HepG2 (cell line): ENCODE data around the gene MDP1. TPM values are rescaled to one million over a fixed set of nuclear protein-coding genes. Genes with fewer than 3 reads are reported as not detected.

Experiments
- ATM ChIP-seq: fragments of 450-650 bp; IDR thresholded peaks from 2 replicates; pipeline ENCODE4 v1.7.1; 2017; ENCODE audit warnings: mild to moderate bottlenecking, borderline replicate concordance
- GATAD2A ChIP-seq: IDR thresholded peaks from 2 replicates; pipeline ENCODE4 v1.6.1; 2016
- HMG20A ChIP-seq: IDR thresholded peaks from 2 replicates; pipeline ENCODE4 v1.6.1; 2016; ENCODE audit warnings: borderline replicate concordance
- HNF4G ChIP-seq, 2 experiments: sonication (generic) in 1 of 2; formaldehyde crosslinking in 1 of 2; IDR thresholded peaks; 2 replicates each; pipeline versions ENCODE4 v1.4.0 to v1.6.1; 2011 to 2020; ENCODE audit warnings: borderline replicate concordance in 2 of 2, low read depth in 2 of 2, mild to moderate bottlenecking in 2 of 2, low read length in 1 of 2, missing genetic modification reagents in 1 of 2, moderate library complexity in 1 of 2
- JUN ChIP-seq: sonication (generic); formaldehyde crosslinking; IDR thresholded peaks from 2 replicates; pipeline ENCODE4 v1.4.0; 2020; ENCODE audit warnings: mild to moderate bottlenecking, missing genetic modification reagents
- MATR3 ChIP-seq: sonication (generic); formaldehyde crosslinking; IDR thresholded peaks from 2 replicates; pipeline ENCODE4 v1.4.0; 2020; ENCODE audit warnings: missing genetic modification reagents
- NCOA5 ChIP-seq: sonication (generic); formaldehyde crosslinking; IDR thresholded peaks from 2 replicates; pipeline ENCODE4 v1.4.0; 2020; ENCODE audit warnings: missing genetic modification reagents
- NCOR1 ChIP-seq: fragments of 200-600 bp; sonication (generic); IDR thresholded peaks from 2 replicates; pipeline ENCODE4 v1.7.0; 2017; ENCODE audit warnings: antibody characterized with exemption, low read length, borderline replicate concordance
- NFE2 ChIP-seq: sonication (generic); formaldehyde crosslinking; IDR thresholded peaks from 2 replicates; pipeline ENCODE4 v1.4.0; 2020; ENCODE audit warnings: missing genetic modification reagents
- PHF8 ChIP-seq: sonication (generic); formaldehyde crosslinking; IDR thresholded peaks from 2 replicates; pipeline ENCODE4 v1.5.0; 2020; ENCODE audit warnings: missing genetic modification reagents
- PTBP1 ChIP-seq: fragments of 200-400 bp; formaldehyde crosslinking; IDR thresholded peaks from 2 replicates; pipeline ENCODE4 v1.6.1; 2018; ENCODE audit warnings: low read length, low read depth; ENCODE audit not compliant: poor library complexity, severe bottlenecking
- RBAK ChIP-seq: sonication (generic); formaldehyde crosslinking; IDR thresholded peaks from 2 replicates; pipeline ENCODE4 v1.5.1; 2020; ENCODE audit warnings: mild to moderate bottlenecking, missing genetic modification reagents
- SAFB2 ChIP-seq: sonication (generic); formaldehyde crosslinking; IDR thresholded peaks from 2 replicates; pipeline ENCODE4 v1.5.1; 2020; ENCODE audit warnings: missing genetic modification reagents, low read depth, mild to moderate bottlenecking, borderline replicate concordance
- TCF7L2 ChIP-seq: IDR thresholded peaks from 2 replicates; pipeline ENCODE4 v1.6.1; 2011; ENCODE audit warnings: mild to moderate bottlenecking, low read depth, low read length, moderate library complexity
- U2AF1 ChIP-seq: fragments of 200-400 bp; formaldehyde crosslinking; optimal IDR thresholded peaks from 2 replicates; pipeline ENCODE3; 2017; ENCODE audit warnings: mild to moderate bottlenecking, low read depth, low read length
- ZBTB3 ChIP-seq: sonication (generic); formaldehyde crosslinking; IDR thresholded peaks from 2 replicates; pipeline ENCODE4 v1.4.0; 2020; ENCODE audit warnings: low read depth, mild to moderate bottlenecking, moderate library complexity, missing genetic modification reagents, borderline replicate concordance
- ZFYVE20 ChIP-seq: sonication (generic); formaldehyde crosslinking; IDR thresholded peaks from 2 replicates; pipeline ENCODE4 v1.8.0; 2023; ENCODE audit warnings: low read depth, mild to moderate bottlenecking, moderate library complexity, missing genetic modification reagents, borderline replicate concordance
- ZMAT3 ChIP-seq: sonication (generic); formaldehyde crosslinking; conservative IDR thresholded peaks from 2 replicates; pipeline ENCODE4 v1.7.0; 2021; ENCODE audit warnings: missing genetic modification reagents
- ZNF234 ChIP-seq: sonication (generic); formaldehyde crosslinking; conservative IDR thresholded peaks from 2 replicates; pipeline ENCODE4 v1.5.1; 2020; ENCODE audit warnings: mild to moderate bottlenecking, missing genetic modification reagents
- ZNF326 ChIP-seq: sonication (generic); formaldehyde crosslinking; IDR thresholded peaks from 2 replicates; pipeline ENCODE4 v1.4.0; 2020; ENCODE audit warnings: missing genetic modification reagents, borderline replicate concordance
- ZNF333 ChIP-seq: sonication (generic); formaldehyde crosslinking; IDR thresholded peaks from 2 replicates; pipeline ENCODE4 v1.4.0; 2020; ENCODE audit warnings: mild to moderate bottlenecking, missing genetic modification reagents, borderline replicate concordance
- ZNF432 ChIP-seq: sonication (generic); formaldehyde crosslinking; IDR thresholded peaks from 2 replicates; pipeline ENCODE4 v1.5.0; 2020; ENCODE audit warnings: missing genetic modification reagents, mild to moderate bottlenecking, borderline replicate concordance
- ZNF567 ChIP-seq: sonication (generic); formaldehyde crosslinking; IDR thresholded peaks from 2 replicates; pipeline ENCODE4 v1.8.1; 2023; ENCODE audit warnings: mild to moderate bottlenecking, missing genetic modification reagents, borderline replicate concordance
- ZNF569 ChIP-seq: sonication (generic); formaldehyde crosslinking; IDR thresholded peaks from 2 replicates; pipeline ENCODE4 v1.5.0; 2020; ENCODE audit warnings: mild to moderate bottlenecking, missing genetic modification reagents, moderate library complexity, borderline replicate concordance
- ZNF589 ChIP-seq: sonication (generic); formaldehyde crosslinking; conservative IDR thresholded peaks from 2 replicates; pipeline ENCODE4 v1.8.0; 2022; ENCODE audit warnings: mild to moderate bottlenecking, moderate library complexity, missing genetic modification reagents
- ZNF629 ChIP-seq: sonication (generic); formaldehyde crosslinking; conservative IDR thresholded peaks from 2 replicates; pipeline ENCODE4 v1.5.0; 2020; ENCODE audit warnings: missing genetic modification reagents
- polyA plus RNA-seq, 8 experiments: library from polyadenylated mRNA; depleted of rRNA in 3 of 8; stranded (reverse) in 7 of 8; unstranded in 1 of 8; fragments of >200 nt; fragmentation: Illumina TruSeq in 4 of 8; extraction: Trizol in 4 of 8; gene quantifications; 2 replicates each; pipeline versions ENCODE4 v1.2.1 to v1.2.3, GENCODE V29; 2011 to 2016; ENCODE audit warnings: low read depth in 4 of 8, missing spikeins in 1 of 8, mixed read lengths in 1 of 8; ENCODE audit not compliant: insufficient read depth in 1 of 8
- total RNA-seq, 5 experiments: library from RNA; depleted of rRNA; stranded (reverse); fragments of >200 nt; fragmentation: Illumina TruSeq; extraction: Trizol; gene quantifications; 2 replicates each; pipeline ENCODE4 v1.2.3, GENCODE V29; 2016; ENCODE audit warnings: low read depth in 1 of 5
- TF ChIP-seq, protein P1 (sequence below), 2 experiments: sonication (generic) in 1 of 2; formaldehyde crosslinking in 1 of 2; IDR thresholded peaks; 2 replicates each; pipeline versions ENCODE4 v1.4.0 to v1.6.1; 2018 to 2020; ENCODE audit warnings: missing genetic modification reagents in 2 of 2, borderline replicate concordance in 1 of 2, low read depth in 1 of 2, mild to moderate bottlenecking in 1 of 2, missing biosample characterization in 1 of 2
- TF ChIP-seq, protein P2 (sequence below): sonication (generic); formaldehyde crosslinking; IDR thresholded peaks from 2 replicates; pipeline ENCODE4 v1.4.0; 2020; ENCODE audit warnings: mild to moderate bottlenecking, missing genetic modification reagents

Gene MDP1
- total and polyA plus RNA-seq, 2 of the 13 experiments (the other 11 are each of a cell fraction or from before 2014, with no cell fraction given), result 44.1 to 48.7 TPM

DNA sequence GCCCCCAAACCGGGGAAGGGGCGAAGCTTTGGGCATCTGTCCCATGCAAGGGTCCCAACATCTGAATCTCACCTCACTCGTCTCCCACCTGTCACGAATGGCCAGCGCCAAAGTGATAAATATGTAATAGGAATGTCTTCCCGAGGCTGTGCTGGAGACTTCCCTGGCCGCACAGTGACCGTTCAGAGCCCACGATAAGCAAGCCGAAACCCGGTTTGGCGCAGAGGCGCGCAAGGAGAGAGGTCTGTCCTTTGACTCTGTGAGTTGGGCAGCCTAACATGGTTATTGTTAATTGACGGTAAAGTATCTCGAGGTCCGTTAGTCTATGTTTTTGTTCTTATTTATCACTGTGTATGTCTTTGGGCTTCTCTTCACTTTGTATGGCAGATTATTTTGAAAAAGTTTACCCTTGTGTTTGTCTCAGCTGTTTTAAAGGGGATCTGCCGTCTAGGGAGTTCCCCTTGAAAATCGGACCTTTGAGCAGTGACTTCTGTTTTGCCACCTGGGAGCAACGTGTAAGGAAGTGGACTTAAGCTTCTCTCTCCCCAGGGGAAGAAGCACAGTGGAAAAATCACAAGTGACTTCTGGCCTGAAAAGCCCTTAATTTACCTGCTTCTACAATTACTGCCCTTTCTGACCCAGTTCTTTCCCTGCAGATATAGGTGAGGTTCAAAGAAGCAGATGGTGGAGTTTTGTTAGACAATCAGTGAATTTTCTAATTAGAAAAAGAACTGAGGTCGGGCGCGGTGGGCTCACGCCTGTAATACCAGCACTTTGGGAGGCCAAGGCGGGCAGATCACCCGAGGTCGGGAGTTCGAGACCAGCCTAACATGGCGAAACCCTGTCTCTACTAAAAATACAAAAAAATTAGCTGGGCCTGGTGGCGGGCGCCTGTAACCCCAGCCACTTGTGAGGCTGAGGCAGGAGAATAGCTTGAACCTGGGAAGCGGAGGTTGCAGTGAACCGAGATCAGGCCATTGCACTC, 19.5 kb downstream of the MDP1 start (continued):
- TF ChIP-seq PTBP1, result no peak
- TF ChIP-seq ZBTB3 (CRISPR knock-in tag), result no peak
- no peak for TF ChIP-seq NCOR1
- TF ChIP-seq NCOA5 (CRISPR knock-in tag), result peak; percentile 14; the same call in 1 of the 2 replicates
- TF ChIP-seq ZNF234 (CRISPR knock-in tag), result no peak
- no peak for TF ChIP-seq TCF7L2
- TF ChIP-seq HNF4G (IDR thresholded peaks at IDR 0.05; ENCODE audit: borderline replicate concordance, low read depth, low read length), result no peak
- TF ChIP-seq HNF4G (CRISPR knock-in tag; IDR thresholded peaks at IDR 0.05; ENCODE audit: borderline replicate concordance, low read depth), result no peak
- no peak; the same call in 1 of the 2 replicates for TF ChIP-seq ZNF333 (CRISPR knock-in tag)
- TF ChIP-seq HMG20A (CRISPR knock-in tag), result no peak
- no peak for TF ChIP-seq ZNF589 (CRISPR knock-in tag)
- no peak for TF ChIP-seq JUN
- TF ChIP-seq ZNF432 (CRISPR knock-in tag), result no peak
- no peak for TF ChIP-seq ZNF567 (CRISPR knock-in tag)
- TF ChIP-seq ZFYVE20 (CRISPR knock-in tag), result no peak
- TF ChIP-seq RBAK (CRISPR knock-in tag), result no peak
- no peak for TF ChIP-seq ZNF569 (CRISPR knock-in tag)
- TF ChIP-seq, protein P1, sequence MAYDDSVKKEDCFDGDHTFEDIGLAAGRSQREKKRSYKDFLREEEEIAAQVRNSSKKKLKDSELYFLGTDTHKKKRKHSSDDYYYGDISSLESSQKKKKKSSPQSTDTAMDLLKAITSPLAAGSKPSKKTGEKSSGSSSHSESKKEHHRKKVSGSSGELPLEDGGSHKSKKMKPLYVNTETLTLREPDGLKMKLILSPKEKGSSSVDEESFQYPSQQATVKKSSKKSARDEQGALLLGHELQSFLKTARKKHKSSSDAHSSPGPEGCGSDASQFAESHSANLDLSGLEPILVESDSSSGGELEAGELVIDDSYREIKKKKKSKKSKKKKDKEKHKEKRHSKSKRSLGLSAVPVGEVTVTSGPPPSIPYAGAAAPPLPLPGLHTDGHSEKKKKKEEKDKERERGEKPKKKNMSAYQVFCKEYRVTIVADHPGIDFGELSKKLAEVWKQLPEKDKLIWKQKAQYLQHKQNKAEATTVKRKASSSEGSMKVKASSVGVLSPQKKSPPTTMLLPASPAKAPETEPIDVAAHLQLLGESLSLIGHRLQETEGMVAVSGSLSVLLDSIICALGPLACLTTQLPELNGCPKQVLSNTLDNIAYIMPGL (CRISPR knock-in tag; IDR thresholded peaks at IDR 0.05; ENCODE audit: borderline replicate concordance in 1 of 2, low read depth in 1 of 2), result no peak
- no peak for TF ChIP-seq ZNF326 (CRISPR knock-in tag)
- TF ChIP-seq MATR3, result 0 out of 2 replicates have a peak, but pooled peaks have one; percentile 15
- no peak for TF ChIP-seq NFE2 (CRISPR knock-in tag)
- TF ChIP-seq, protein P2, sequence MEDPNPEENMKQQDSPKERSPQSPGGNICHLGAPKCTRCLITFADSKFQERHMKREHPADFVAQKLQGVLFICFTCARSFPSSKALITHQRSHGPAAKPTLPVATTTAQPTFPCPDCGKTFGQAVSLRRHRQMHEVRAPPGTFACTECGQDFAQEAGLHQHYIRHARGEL (CRISPR knock-in tag), result peak; percentile 12; the same call in 1 of the 2 replicates
- TF ChIP-seq ZNF629 (CRISPR knock-in tag), result no peak
- no peak; the same call in 1 of the 2 replicates for TF ChIP-seq ZMAT3 (CRISPR knock-in tag)
- TF ChIP-seq U2AF1, result no peak
- no peak for TF ChIP-seq GATAD2A
- no peak for TF ChIP-seq SAFB2
- no peak for TF ChIP-seq ATM
- TF ChIP-seq PHF8, result no peak
